HepG2 (cell line): ENCODE results near the gene JAZF1. TPM values are rescaled to one million over a fixed set of nuclear protein-coding genes. Genes with fewer than 3 reads are reported as not detected.

Source experiments
- ATAC-seq: fragments of 200-7000 bp; cut with Tn5 transposase; 3 replicates; pipeline ENCODE4 v1.9.1; 2020; ENCODE audit warnings: mild to moderate bottlenecking, moderate library complexity
- BruUV-seq: library from RNA; stranded (reverse); fragments of 400-500 nt; replicated peaks from 2 replicates; lab custom pipeline; 2021; lab: Mats Ljungman, UMichigan
- CTCF ChIA-PET: fragments of 300-600 bp; formaldehyde crosslinking; extraction: SDS; loops from one replicate; lab custom pipeline; 2021; ENCODE audit warnings: low total read pairs, inconsistent platforms, low intra/inter-chr PET ratio; lab: Yijun Ruan, JAX
- POLR2A ChIA-PET: fragments of 350-600 bp; sonication (Branson Sonifier 250); formaldehyde crosslinking; loops from one replicate; lab custom pipeline; 2020; ENCODE audit warnings: antibody characterized with exemption, inconsistent platforms; lab: Yijun Ruan, JAX
- DNase-seq: peaks from one replicate; pipeline ENCODE4 v3.0.0-alpha.2; 2015; ENCODE audit warnings: low spot score
- FAIRE-seq: peaks from 3 replicates; lab custom pipeline; 2011; peaks lifted over from hg19 to GRCh38; lab: Jason Lieb, UNC
- H2AFZ ChIP-seq: one replicate; pipeline ENCODE4 v1.6.1; 2011; ENCODE audit warnings: low read length, inconsistent platforms
- H3K27ac ChIP-seq: fragments of 300-600 bp; 3 replicates; pipeline ENCODE4 v1.8.0; 2011; ENCODE audit warnings: mixed run types, mild to moderate bottlenecking, mixed read lengths, low read length, inconsistent platforms; ENCODE audit not compliant: insufficient read depth; ENCODE audit errors: extremely low read length
- H3K27me3 ChIP-seq, 2 experiments: fragments of 200-600 bp in 1 of 2; 2 replicates in 1 of 2; 3 replicates in 1 of 2; pipeline versions ENCODE4 v1.6.0 to v1.8.0; 2011; ENCODE audit warnings: low read length in 2 of 2, mild to moderate bottlenecking in 2 of 2, moderate library complexity in 2 of 2, inconsistent platforms in 1 of 2; ENCODE audit not compliant: insufficient read depth in 2 of 2, control insufficient read depth in 1 of 2
- H3K36me3 ChIP-seq, 2 experiments: fragments of 200-600 bp in 1 of 2; replicated peaks in 1 of 2; 2 replicates in 1 of 2; 3 replicates in 1 of 2; pipeline versions ENCODE4 v1.5.1 to v1.8.0; 2011; ENCODE audit warnings: low read length in 2 of 2, inconsistent platforms in 1 of 2; ENCODE audit not compliant: insufficient read depth in 2 of 2, control insufficient read depth in 1 of 2
- H3K4me1 ChIP-seq: 2 replicates; pipeline ENCODE4 v1.5.1; 2012; ENCODE audit warnings: low read length, inconsistent platforms; ENCODE audit not compliant: insufficient read depth
- H3K4me2 ChIP-seq: 2 replicates; pipeline ENCODE4 v1.6.0; 2011; ENCODE audit warnings: low read depth, low read length, inconsistent platforms
- H3K4me3 ChIP-seq, 3 experiments: fragments of 200-600 bp in 1 of 3; sonication (generic), shearing (Covaris generic) in 1 of 3; replicated peaks in 1 of 3; 2 replicates each; pipeline ENCODE4 v1.5.1; 2011 to 2016; ENCODE audit warnings: low read length in 3 of 3, inconsistent platforms in 2 of 3, low read depth in 2 of 3, mild to moderate bottlenecking in 2 of 3, control low read depth in 1 of 3, mixed read lengths in 1 of 3; ENCODE audit not compliant: insufficient read depth in 1 of 3
- H3K79me2 ChIP-seq: one replicate; pipeline ENCODE4 v1.6.1; 2011; ENCODE audit warnings: low read length, inconsistent platforms; ENCODE audit not compliant: insufficient read depth
- H3K9ac ChIP-seq: 2 replicates; pipeline ENCODE4 v1.6.0; 2011; ENCODE audit warnings: mild to moderate bottlenecking, low read depth, low read length, inconsistent platforms; ENCODE audit not compliant: insufficient read depth
- H3K9me3 ChIP-seq: 2 replicates; pipeline ENCODE4 v1.5.1; 2012; ENCODE audit warnings: mild to moderate bottlenecking, low read length
- H4K20me1 ChIP-seq: 2 replicates; pipeline ENCODE4 v1.6.0; 2011; ENCODE audit warnings: inconsistent platforms, mild to moderate bottlenecking, low read length, moderate library complexity; ENCODE audit not compliant: insufficient read depth
- AGO2 ChIP-seq: fragments of 200-400 bp; formaldehyde crosslinking; optimal IDR thresholded peaks from 2 replicates; pipeline ENCODE3; 2017; ENCODE audit warnings: mild to moderate bottlenecking, low read depth, low read length, moderate library complexity
- CAMTA2 ChIP-seq: sonication (generic); formaldehyde crosslinking; IDR thresholded peaks from 2 replicates; pipeline ENCODE4 v1.4.0; 2020; ENCODE audit warnings: mild to moderate bottlenecking, missing genetic modification reagents, borderline replicate concordance
- DNMT3B ChIP-seq: conservative IDR thresholded peaks from 2 replicates; pipeline ENCODE4 v1.6.1; 2016; ENCODE audit warnings: missing biosample characterization, control low read depth
- EEA1 ChIP-seq: sonication (generic); formaldehyde crosslinking; IDR thresholded peaks from 2 replicates; pipeline ENCODE4 v1.5.1; 2020; ENCODE audit warnings: mild to moderate bottlenecking, missing genetic modification reagents, borderline replicate concordance
- HDAC1 ChIP-seq: sonication (generic); formaldehyde crosslinking; IDR thresholded peaks from 2 replicates; pipeline ENCODE4 v1.5.1; 2020; ENCODE audit warnings: mild to moderate bottlenecking, missing genetic modification reagents
- HIVEP1 ChIP-seq: sonication (generic); formaldehyde crosslinking; IDR thresholded peaks from 2 replicates; pipeline ENCODE4 v1.4.0; 2020; ENCODE audit warnings: mild to moderate bottlenecking, missing genetic modification reagents
- NKX3-1 ChIP-seq: sonication (generic); formaldehyde crosslinking; IDR thresholded peaks from 2 replicates; pipeline ENCODE4 v1.5.0; 2020; ENCODE audit warnings: missing genetic modification reagents
- NR2C2 ChIP-seq: sonication (generic); formaldehyde crosslinking; IDR thresholded peaks from 2 replicates; pipeline ENCODE4 v1.4.0; 2020; ENCODE audit warnings: missing genetic modification reagents, mild to moderate bottlenecking, moderate library complexity, borderline replicate concordance
- RARA ChIP-seq: IDR thresholded peaks from 2 replicates; pipeline ENCODE4 v1.6.1; 2016; ENCODE audit warnings: missing genetic modification reagents, missing compliant biosample characterization
- REL ChIP-seq: sonication (generic); formaldehyde crosslinking; conservative IDR thresholded peaks from 2 replicates; pipeline ENCODE4 v1.8.0; 2022; ENCODE audit warnings: mild to moderate bottlenecking, missing genetic modification reagents, moderate library complexity
- REXO4 ChIP-seq: sonication (generic); formaldehyde crosslinking; IDR thresholded peaks from 2 replicates; pipeline ENCODE4 v1.8.0; 2022; ENCODE audit warnings: missing genetic modification reagents, mild to moderate bottlenecking, borderline replicate concordance
- SETDB1 ChIP-seq: sonication (generic); formaldehyde crosslinking; IDR thresholded peaks from 2 replicates; pipeline ENCODE4 v1.5.1; 2020; ENCODE audit warnings: missing genetic modification reagents, mild to moderate bottlenecking, borderline replicate concordance
- ZBTB8A ChIP-seq: sonication (generic); formaldehyde crosslinking; IDR thresholded peaks from 2 replicates; pipeline ENCODE4 v1.4.0; 2020; ENCODE audit warnings: mild to moderate bottlenecking, low read depth, missing genetic modification reagents, borderline replicate concordance
- ZMYM3 ChIP-seq: sonication (generic); formaldehyde crosslinking; IDR thresholded peaks from 2 replicates; pipeline ENCODE4 v1.5.1; 2020; ENCODE audit warnings: mild to moderate bottlenecking, missing genetic modification reagents
- ZNF136 ChIP-seq: sonication (generic); formaldehyde crosslinking; IDR thresholded peaks from 2 replicates; pipeline ENCODE4 v1.8.1; 2022; ENCODE audit warnings: low read depth, mild to moderate bottlenecking, moderate library complexity, missing genetic modification reagents
- ZNF513 ChIP-seq: sonication (generic); formaldehyde crosslinking; conservative IDR thresholded peaks from 2 replicates; pipeline ENCODE4 v1.5.0; 2020; ENCODE audit warnings: missing genetic modification reagents
- ZNF775 ChIP-seq: sonication (generic); formaldehyde crosslinking; IDR thresholded peaks from 2 replicates; pipeline ENCODE4 v1.4.0; 2020; ENCODE audit warnings: missing genetic modification reagents, mild to moderate bottlenecking, moderate library complexity, borderline replicate concordance
- WGBS: methylation state at CpG from one replicate; pipeline ENCODE4 v1.1.6; 2017; ENCODE audit warnings: low lambda C conversion rate; 5-methylcytosine and 5-hydroxymethylcytosine counted together
- in situ Hi-C: cut with HindIII; loops from 2 replicates; pipeline ENCODE4 v1.10.0; 2017; ENCODE audit warnings: low pct_unique_long_range_greater_than_20kb; ENCODE audit not compliant: extremely low pct_ligation_motif_present
- intact Hi-C: fragments of 100-400 bp; cut with micrococcal nuclease; formaldehyde crosslinking; loops from one replicate; pipeline ENCODE4 v1.10.0; 2022; ENCODE audit not compliant: unreplicated experiment
- polyA plus RNA-seq, 8 experiments: library from polyadenylated mRNA; depleted of rRNA in 3 of 8; stranded (reverse) in 7 of 8; unstranded in 1 of 8; fragments of >200 nt; fragmentation: Illumina TruSeq in 4 of 8; extraction: Trizol in 4 of 8; gene quantifications; 2 replicates each; pipeline versions ENCODE4 v1.2.1 to v1.2.3, GENCODE V29; 2011 to 2016; ENCODE audit warnings: low read depth in 4 of 8, missing spikeins in 1 of 8, mixed read lengths in 1 of 8; ENCODE audit not compliant: insufficient read depth in 1 of 8
- total RNA-seq, 5 experiments: library from RNA; depleted of rRNA; stranded (reverse); fragments of >200 nt; fragmentation: Illumina TruSeq; extraction: Trizol; gene quantifications; 2 replicates each; pipeline ENCODE4 v1.2.3, GENCODE V29; 2016; ENCODE audit warnings: low read depth in 1 of 5
- TF ChIP-seq, protein P1 (sequence below): sonication (generic); formaldehyde crosslinking; IDR thresholded peaks from 2 replicates; pipeline ENCODE4 v1.5.0; 2020; ENCODE audit warnings: missing genetic modification reagents

Gene JAZF1
- total and polyA plus RNA-seq, 2 of the 13 experiments (the other 11 are each of a cell fraction or from before 2014, with no cell fraction given): not detected

- H3K4me2 ChIP-seq: no peak overlapping the region
- H3K79me2 ChIP-seq: no peaks in the 10 kb centered on the region
- TF ChIP-seq, protein P1, sequence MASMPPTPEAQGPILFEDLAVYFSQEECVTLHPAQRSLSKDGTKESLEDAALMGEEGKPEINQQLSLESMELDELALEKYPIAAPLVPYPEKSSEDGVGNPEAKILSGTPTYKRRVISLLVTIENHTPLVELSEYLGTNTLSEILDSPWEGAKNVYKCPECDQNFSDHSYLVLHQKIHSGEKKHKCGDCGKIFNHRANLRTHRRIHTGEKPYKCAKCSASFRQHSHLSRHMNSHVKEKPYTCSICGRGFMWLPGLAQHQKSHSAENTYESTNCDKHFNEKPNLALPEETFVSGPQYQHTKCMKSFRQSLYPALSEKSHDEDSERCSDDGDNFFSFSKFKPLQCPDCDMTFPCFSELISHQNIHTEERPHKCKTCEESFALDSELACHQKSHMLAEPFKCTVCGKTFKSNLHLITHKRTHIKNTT (CRISPR knock-in tag): no peak
- TF ChIP-seq EEA1: no peak
- H3K4me1 ChIP-seq: no peaks in the 10 kb centered on the region
- H3K9ac ChIP-seq: no peak overlapping the region
- no peak overlapping the region for H3K4me3 ChIP-seq
- H3K27ac ChIP-seq: no peak overlapping the region
- ATAC-seq (no peak), FAIRE-seq (no peak), DNase-seq (no peak)
- BruUV-seq: no TSS peak
- in situ Hi-C loops (no loop called here), intact Hi-C loops (no loop called here)
- POLR2A ChIA-PET: no interaction called here
- H3K27me3 ChIP-seq: 0 out of 5 replicates have a peak, but pooled peaks cover 0 to 4% of the 10 kb centered on the region in 2 experiments
- WGBS: no CpG with 5 or more reads among the region's 3 CpGs
- no peaks in the 10 kb centered on the region for H4K20me1 ChIP-seq
- CTCF ChIA-PET: no interaction called here
- no peaks in the 10 kb centered on the region for H3K9me3 ChIP-seq
- H2AFZ ChIP-seq: no peak overlapping the region
- no peaks in the 10 kb centered on the region for H3K36me3 ChIP-seq
These were observed 37.9 kb downstream of the JAZF1 start for GRCh38 chr7:28142650-28143049.

DNA sequence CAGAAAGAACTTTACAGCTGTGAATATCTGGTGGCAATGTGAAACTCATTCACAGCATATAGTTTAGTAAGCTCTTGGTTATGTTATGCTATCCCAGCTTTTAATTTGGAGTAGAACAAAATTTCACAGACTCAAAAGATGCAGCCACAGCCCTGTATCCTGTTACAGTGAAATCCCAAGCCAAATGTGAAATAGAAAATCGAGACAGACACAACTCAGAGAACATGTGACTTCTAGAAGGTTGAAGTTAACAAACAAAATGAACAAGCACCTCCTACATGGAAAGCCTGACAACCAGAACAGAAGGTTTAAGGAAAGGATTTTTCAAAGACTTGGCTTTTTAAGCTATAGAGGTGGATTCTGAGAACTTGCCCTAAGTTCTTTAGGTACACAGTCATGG, 39.6 kb downstream of the JAZF1 start:
- in situ Hi-C loops: no loop called here
- FAIRE-seq: no peak
- no peak for TF ChIP-seq REL (CRISPR knock-in tag)
- no peak for TF ChIP-seq REXO4
- no peak for TF ChIP-seq ZMYM3 (CRISPR knock-in tag)
- TF ChIP-seq DNMT3B (CRISPR knock-in tag): no peak
- TF ChIP-seq AGO2: no peak
- no peak for TF ChIP-seq ZNF775 (CRISPR knock-in tag)
- TF ChIP-seq NR2C2 (CRISPR knock-in tag): no peak
- TF ChIP-seq NKX3-1 (CRISPR knock-in tag): no peak
- no peak for TF ChIP-seq RARA (CRISPR knock-in tag)
- no peak for TF ChIP-seq CAMTA2 (CRISPR knock-in tag)
- TF ChIP-seq ZNF136: no peak
- TF ChIP-seq HIVEP1 (CRISPR knock-in tag): no peak
- no peak for TF ChIP-seq ZBTB8A (CRISPR knock-in tag)
- no peak for TF ChIP-seq HDAC1 (CRISPR knock-in tag)
- TF ChIP-seq SETDB1: no peak
- TF ChIP-seq ZNF513: no peak

More for the DNA sequence above, 39.6 kb downstream of the JAZF1 start:
- Histone ChIP-seq H3K9ac (no peak overlapping the region), H3K36me3 (no peaks in the 10 kb centered on the region), H3K4me2 (no peak overlapping the region), H3K4me3 (no peak overlapping the region), H2AFZ (no peak overlapping the region), H4K20me1 (no peaks in the 10 kb centered on the region), H3K4me1 (no peaks in the 10 kb centered on the region), H3K27me3 (0 out of 5 replicates have a peak, but pooled peaks cover 0 to 4% of the 10 kb centered on the region in 2 experiments), H3K9me3 (no peaks in the 10 kb centered on the region), H3K27ac (no peak overlapping the region), H3K79me2 (no peaks in the 10 kb centered on the region)
- intact Hi-C loops: no loop called here
- BruUV-seq: no TSS peak
- DNase-seq (no peak), ATAC-seq (no peak)
- 0% methylated on average over 1 of the region's 1 CpG for WGBS
- ChIA-PET POLR2A (no interaction called here), CTCF (no interaction called here)
